Liver (tissue), 3 donors: ENCODE measurements around the gene IL5RA.

Experiments
- CTCF ChIP-seq: fragments of 150-350 bp; IDR thresholded peaks from 2 replicates; pipeline ENCODE4 v1.5.1; 2017; ENCODE audit warnings: improper control_type of control experiment, low read depth, low read length; ENCODE audit not compliant: missing input control
- EGR1 ChIP-seq, 2 donors: IDR thresholded peaks; 2 replicates each; pipeline ENCODE4 v1.6.1; 2016 to 2018; ENCODE audit warnings: antibody characterized with exemption in 2 of 2, low read depth in 2 of 2
- JUND ChIP-seq, 2 donors: IDR thresholded peaks; 2 replicates each; pipeline ENCODE4 v1.6.1; 2016; ENCODE audit warnings: antibody characterized with exemption in 2 of 2
- MAX ChIP-seq: IDR thresholded peaks from 2 replicates; pipeline ENCODE4 v1.6.1; 2016; ENCODE audit warnings: antibody characterized with exemption
- YY1 ChIP-seq: IDR thresholded peaks from 2 replicates; pipeline ENCODE4 v1.6.1; 2016; ENCODE audit warnings: antibody characterized with exemption, mild to moderate bottlenecking
- donor health status: healthy.
- donor health status: healthy.

- TF ChIP-seq JUND (IDR thresholded peaks at IDR 0.05) = no peak
- TF ChIP-seq CTCF = no peak
- TF ChIP-seq MAX = no peak
- no peak for TF ChIP-seq EGR1 (IDR thresholded peaks at IDR 0.05; ENCODE audit: low read depth in 2 of 2)
- TF ChIP-seq YY1 = no peak
These were observed 7.4 kb downstream of the IL5RA start for GRCh38 chr3:3102751-3103150.
